ENCODE results near the gene PRDM15. TPM values are rescaled to one million over a fixed set of nuclear protein-coding genes. Genes with fewer than 3 reads are reported as not detected.

The PRDM15 gene
- total RNA-seq, 3 donors from 2014 or later (not counting 1 experiment from before 2014, with no cell fraction given): 11.4 to 13.5 (median 11.9) TPM

- intact Hi-C loops (cut with micrococcal nuclease): no loop called here
- no peaks in the 10 kb centered on the region for H3K27me3 ChIP-seq (ENCODE audit: control insufficient read depth, insufficient read depth, low read length)
- H3K27ac ChIP-seq (ENCODE audit: low read length): no peak overlapping the region
- no peak for ATAC-seq
- DNase-seq: no peak
- H3K4me3 Mint-ChIP-seq: no peak overlapping the region
- no peaks in the 10 kb centered on the region for H3K27me3 Mint-ChIP-seq (ENCODE audit: low read depth in 2 of 2)
- no peaks in the 10 kb centered on the region for H3K4me1 Mint-ChIP-seq
- no CpG with 5 or more reads among the region's 1 CpG for WGBS (ENCODE audit: insufficient coverage)
- H3K9me3 ChIP-seq (ENCODE audit: control insufficient read depth, insufficient read depth, low read length): no peaks in the 10 kb centered on the region
- H3K27ac Mint-ChIP-seq: no peak overlapping the region
- H3K4me1 ChIP-seq (ENCODE audit: control insufficient read depth, insufficient read depth, low read length): no peaks in the 10 kb centered on the region
- peaks cover 19% of the 10 kb centered on the region for H3K36me3 Mint-ChIP-seq
- H3K36me3 ChIP-seq (ENCODE audit: control insufficient read depth, insufficient read depth, low read length): peaks cover 24% of the 10 kb centered on the region
- peaks cover 3 to 8% of the 10 kb centered on the region in 2 donors for H3K9me3 Mint-ChIP-seq
- no peak overlapping the region for H3K4me3 ChIP-seq (ENCODE audit: low read length)
- no peak for TF ChIP-seq CTCF (IDR thresholded peaks at IDR 0.05)
These were observed 38.3 kb downstream of the PRDM15 start for GRCh38 chr21:41840880-41841279.

GRCh38 chr21:41839387-41840000, 39.6 kb downstream of the PRDM15 start:
- Histone ChIP-seq H3K36me3 (ENCODE audit: control insufficient read depth, insufficient read depth, low read length) (peaks cover 30% of the 10 kb centered on the region), H3K9me3 (ENCODE audit: control insufficient read depth, insufficient read depth, low read length) (no peaks in the 10 kb centered on the region), H3K4me1 (ENCODE audit: control insufficient read depth, insufficient read depth, low read length) (no peaks in the 10 kb centered on the region), H3K27ac (ENCODE audit: low read length) (no peak overlapping the region), H3K27me3 (ENCODE audit: control insufficient read depth, insufficient read depth, low read length) (no peaks in the 10 kb centered on the region), H3K4me3 (ENCODE audit: low read length) (no peak overlapping the region)
- intact Hi-C loops (cut with micrococcal nuclease): no loop called here
- no peaks in the 10 kb centered on the region for H3K4me1 Mint-ChIP-seq
- no peak overlapping the region for H3K27ac Mint-ChIP-seq
- H3K9me3 Mint-ChIP-seq: peaks cover 3 to 8% of the 10 kb centered on the region in 2 donors
- H3K36me3 Mint-ChIP-seq: peaks cover 19% of the 10 kb centered on the region
- ATAC-seq: no peak
- TF ChIP-seq CTCF (IDR thresholded peaks at IDR 0.05): no peak
- no peak for DNase-seq
- no peak overlapping the region for H3K4me3 Mint-ChIP-seq
- no peaks in the 10 kb centered on the region for H3K27me3 Mint-ChIP-seq (ENCODE audit: low read depth in 2 of 2)
- WGBS (ENCODE audit: insufficient coverage): 94% methylated on average over 21 of the region's 21 CpGs

- H3K4me3 ChIP-seq (ENCODE audit: low read length): no peak overlapping the region
- peaks cover 32% of the 10 kb centered on the region for H3K36me3 ChIP-seq (ENCODE audit: control insufficient read depth, insufficient read depth, low read length)
- H3K9me3 Mint-ChIP-seq: peaks cover 3 to 8% of the 10 kb centered on the region in 2 donors
- no peaks in the 10 kb centered on the region for H3K27me3 Mint-ChIP-seq (ENCODE audit: low read depth in 2 of 2)
- no peaks in the 10 kb centered on the region for H3K4me1 ChIP-seq (ENCODE audit: control insufficient read depth, insufficient read depth, low read length)
- H3K4me1 Mint-ChIP-seq: no peaks in the 10 kb centered on the region
- TF ChIP-seq CTCF (IDR thresholded peaks at IDR 0.05): no peak
- no peak overlapping the region for H3K27ac ChIP-seq (ENCODE audit: low read length)
- no peak overlapping the region for H3K4me3 Mint-ChIP-seq
- ATAC-seq (no peak), DNase-seq (no peak)
- intact Hi-C loops (cut with micrococcal nuclease): no loop called here
- H3K27me3 ChIP-seq (ENCODE audit: control insufficient read depth, insufficient read depth, low read length): no peaks in the 10 kb centered on the region
- peaks cover 19% of the 10 kb centered on the region for H3K36me3 Mint-ChIP-seq
- WGBS (ENCODE audit: insufficient coverage): 84% methylated on average over 7 of the region's 7 CpGs
- no peaks in the 10 kb centered on the region for H3K9me3 ChIP-seq (ENCODE audit: control insufficient read depth, insufficient read depth, low read length)
- no peak overlapping the region for H3K27ac Mint-ChIP-seq
These were observed 41.3 kb downstream of the PRDM15 start for GRCh38 chr21:41837756-41838297.
